T1000 (cell line): ENCODE results near the gene PPP1R1B.
"Not testable (repeated sequence)": the region's sequence is repeated elsewhere in the genome, so short reads cannot be mapped to it uniquely, and the experiment has no call there.

Source experiments
- DNase-seq: peaks from one replicate; lab custom pipeline; 2025; ENCODE audit warnings: mixed read lengths; lab: John Stamatoyannopoulos, UW

Gene PPP1R1B

GRCh38 chr17:39626171-39627046, at the start of gene PPP1R1B:
TSS of gene PPP1R1B (plus strand) at chr17:39626952. CDS start at chr17:39627393, 441 bp downstream.
- DNase-seq: no peak

- no peak for DNase-seq
Measured at GRCh38 chr17:39578272-39578671, 48.5 kb upstream of the PPP1R1B start.

DNA sequence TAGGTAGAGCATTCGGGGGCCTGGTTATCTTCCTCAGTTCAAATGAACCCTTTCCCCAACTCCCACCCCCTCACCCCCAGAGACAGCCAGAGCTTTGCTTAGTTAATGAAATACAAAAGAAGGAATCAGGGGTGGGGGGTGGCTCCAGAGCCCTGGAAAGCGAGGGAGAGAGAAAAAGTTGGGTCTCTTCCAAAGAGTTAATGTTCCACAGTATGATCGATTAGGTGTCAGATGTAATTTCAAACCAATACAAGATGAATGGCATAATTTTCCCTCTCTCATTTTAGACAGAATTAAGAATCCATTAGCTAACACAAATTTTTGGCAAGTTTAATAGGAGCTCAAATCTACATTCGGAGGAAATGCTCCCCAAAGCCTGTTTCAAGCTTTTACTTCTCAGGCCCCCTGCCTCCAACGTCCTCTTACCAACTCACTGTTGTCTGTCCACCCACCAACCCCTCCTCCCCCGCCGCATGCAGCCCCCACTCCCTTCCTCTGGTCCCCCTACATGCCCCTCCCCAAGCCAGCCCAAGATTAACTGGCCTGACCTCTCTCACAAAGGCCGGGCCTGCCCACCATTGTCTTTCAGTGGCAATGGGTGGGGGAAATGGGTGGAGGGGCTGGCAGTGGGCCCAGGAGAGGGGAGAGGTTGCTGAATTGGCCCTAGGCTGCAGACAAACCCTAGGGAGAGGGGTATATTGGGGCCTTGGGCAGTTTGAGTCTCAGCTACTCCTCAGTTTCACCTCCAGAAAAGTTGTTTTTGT, 47.3 kb upstream of the PPP1R1B start:
- DNase-seq: no peak

- DNase-seq: no peak
Measured at GRCh38 chr17:39580082-39580468, 46.7 kb upstream of the PPP1R1B start.

GRCh38 chr17:39581071-39581758, 45.5 kb upstream of the PPP1R1B start:
- DNase-seq: no peak

- DNase-seq: no peak
Measured at GRCh38 chr17:39581759-39582085, 45.0 kb upstream of the PPP1R1B start.

- DNase-seq: no peak
Measured at GRCh38 chr17:39582658-39583057, 44.1 kb upstream of the PPP1R1B start.

DNA sequence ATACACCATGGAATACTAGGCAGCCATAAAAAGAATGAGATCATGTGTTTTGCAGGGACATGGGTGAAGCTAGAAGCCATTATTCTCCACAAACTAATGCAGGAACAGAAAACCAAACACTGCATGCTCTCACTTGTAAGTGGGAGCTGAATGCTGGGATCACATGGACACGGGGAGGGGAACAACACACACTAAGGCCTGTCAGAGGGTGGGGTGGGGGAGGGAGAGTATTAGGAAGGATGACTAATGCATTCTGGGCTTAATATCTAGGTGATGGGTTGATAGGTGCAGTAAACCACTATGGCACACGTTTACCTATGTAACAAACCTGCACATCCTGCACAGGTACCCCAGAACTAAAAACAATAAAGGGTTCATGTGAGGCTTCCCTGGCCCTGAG, 36.6 kb upstream of the PPP1R1B start:
- DNase-seq: not testable (repeated sequence)

GRCh38 chr17:39591958-39592954, 34.5 kb upstream of the PPP1R1B start:
- peak; percentile 20 for DNase-seq

DNA sequence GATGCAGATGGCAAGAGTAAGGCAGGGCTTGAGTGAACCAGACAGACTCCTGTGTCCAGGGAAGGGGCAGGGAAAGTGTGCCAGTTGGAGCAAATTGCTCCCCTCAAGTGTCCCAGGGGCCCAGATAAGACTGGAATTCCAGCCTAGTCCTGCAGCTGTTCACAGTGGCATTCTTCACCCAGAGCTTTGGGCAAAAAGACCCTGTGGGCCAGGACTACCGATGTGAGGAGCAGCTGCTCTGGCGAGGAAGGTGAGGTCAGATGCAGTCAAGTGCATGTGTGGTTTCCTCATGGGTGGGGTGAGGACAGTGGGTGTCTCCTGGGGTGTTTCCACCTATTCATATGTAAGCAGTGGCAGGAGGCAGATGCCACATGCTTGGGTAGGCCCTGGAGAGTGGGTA, 33.4 kb upstream of the PPP1R1B start:
- no peak for DNase-seq

GRCh38 chr17:39595294-39595693, 31.5 kb upstream of the PPP1R1B start:
- DNase-seq: no peak

DNA sequence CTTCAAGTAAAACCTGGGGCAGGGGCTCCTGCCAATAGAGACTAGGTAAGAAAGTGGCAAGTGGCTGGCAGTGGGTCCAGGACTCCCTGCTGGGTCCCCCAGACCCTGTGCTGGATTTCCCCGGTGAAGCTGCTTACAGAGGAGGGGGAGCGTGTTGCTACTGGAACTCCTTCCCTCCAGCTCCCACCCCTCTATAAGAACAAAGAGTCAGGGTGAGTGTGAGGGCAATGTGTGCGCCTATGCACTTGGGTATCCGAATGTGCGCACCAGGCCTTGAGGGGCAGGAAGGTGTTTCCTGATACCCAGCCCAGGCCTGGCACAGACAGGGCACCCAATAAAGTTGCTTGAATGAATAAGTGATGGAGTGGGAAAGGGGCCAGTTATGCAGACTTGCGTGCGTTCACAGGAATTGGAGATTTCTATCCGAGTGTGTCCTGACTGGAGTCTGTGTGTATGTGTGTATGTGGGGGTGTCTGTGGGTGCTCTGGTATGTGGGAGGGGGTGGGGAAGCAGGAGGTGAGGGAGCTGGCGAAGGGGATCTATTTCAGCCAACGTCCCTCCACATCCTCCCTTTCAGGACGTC, 30.7 kb upstream of the PPP1R1B start:
- DNase-seq: no peak

GRCh38 chr17:39596543-39597267, 30.0 kb upstream of the PPP1R1B start:
- DNase-seq: no peak

- no peak for DNase-seq
Measured at GRCh38 chr17:39597372-39598046, 29.2 kb upstream of the PPP1R1B start.

- no peak for DNase-seq
Measured at GRCh38 chr17:39598047-39598481, 28.7 kb upstream of the PPP1R1B start.

GRCh38 chr17:39598630-39599003, 28.1 kb upstream of the PPP1R1B start:
- no peak for DNase-seq

GRCh38 chr17:39599004-39599664, 27.6 kb upstream of the PPP1R1B start:
- no peak for DNase-seq

- DNase-seq: no peak
Measured at GRCh38 chr17:39599665-39600231, 27.0 kb upstream of the PPP1R1B start.
